ENCODE data around the gene KLK12. TPM values are rescaled to one million over a fixed set of nuclear protein-coding genes. Genes with fewer than 3 reads are reported as not detected.

Gene KLK12
- total RNA-seq, 1 experiment from 2014 or later: not detected

DNA sequence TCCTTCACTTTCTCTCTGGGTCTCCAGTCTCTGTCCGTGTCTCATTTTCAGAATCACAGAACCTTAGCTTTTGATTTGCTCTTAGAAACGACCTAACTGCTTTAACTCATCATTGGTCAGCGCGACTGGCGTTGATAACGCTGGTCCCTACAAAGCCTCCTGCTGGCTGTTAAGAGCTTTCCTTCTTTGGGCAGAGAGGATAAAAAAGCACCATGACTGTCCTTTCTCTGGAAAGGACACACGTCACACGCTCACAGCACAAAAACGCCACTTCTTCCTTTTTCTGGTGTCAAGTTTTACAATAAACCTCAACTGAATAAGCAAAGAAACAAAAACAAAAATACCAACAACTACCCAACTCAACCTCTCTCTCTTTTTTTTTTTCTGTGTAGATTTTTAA lies 1.7 kb upstream of the KLK12 start:
- no peak overlapping the region for H3K23ac ChIP-seq (ENCODE audit: insufficient read length, low read depth, low read length)
- H3K27ac Mint-ChIP-seq: no peak overlapping the region; a peak in 1 of 7 replicates
- no peak overlapping the region for H2BK5ac ChIP-seq (ENCODE audit: insufficient read length, low read length)
- H3K9me3 Mint-ChIP-seq: no peaks in the 10 kb centered on the region
- peak; percentile 34; the same call in 2 of the 3 replicates for TF ChIP-seq CTCF (conservative IDR thresholded peaks at IDR 0.05)
- no peak overlapping the region for H3K56ac ChIP-seq (ENCODE audit: insufficient read length, low read depth, low read length)
- no peaks in the 10 kb centered on the region for H3K36me3 Mint-ChIP-seq (ENCODE audit: insufficient read depth in 1 of 3, low read depth in 3 of 3)
- no peaks in the 10 kb centered on the region for H3K27me3 ChIP-seq (ENCODE audit: insufficient read depth, low read length)
- DNase-seq: no peak
- no peak overlapping the region for H2BK12ac ChIP-seq (ENCODE audit: insufficient read length, low read depth, low read length)
- H3K9me3 ChIP-seq (ENCODE audit: control insufficient read depth, low read depth, low read length): no peaks in the 10 kb centered on the region
- no peaks in the 10 kb centered on the region; the same call in 1 of the 2 replicates for H3K4me1 ChIP-seq (ENCODE audit: insufficient read depth, low read length)
- no peaks in the 10 kb centered on the region for H3K79me2 ChIP-seq (ENCODE audit: insufficient read depth, low read length)
- no peak overlapping the region for H2AFZ ChIP-seq (ENCODE audit: low read length)
- no peak overlapping the region for H3K14ac ChIP-seq (ENCODE audit: insufficient read depth, low read length)
- no CpG with 5 or more reads among the region's 9 CpGs for WGBS (ENCODE audit: extremely low coverage, insufficient read length, low lambda C conversion rate)
- H3K27ac ChIP-seq (ENCODE audit: insufficient read length, low read depth, low read length): no peak overlapping the region
- H2BK120ac ChIP-seq (ENCODE audit: low read depth, low read length, poor library complexity, severe bottlenecking): no peak overlapping the region
- H3K4me3 Mint-ChIP-seq: no peak overlapping the region
- H2BK15ac ChIP-seq (ENCODE audit: low read depth, low read length): no peak overlapping the region
- no peak overlapping the region for H3K4ac ChIP-seq (ENCODE audit: low read depth, low read length)
- no peaks in the 10 kb centered on the region for H4K20me1 ChIP-seq (ENCODE audit: control insufficient read depth, insufficient read depth, insufficient read length)
- no peak overlapping the region for H2BK20ac ChIP-seq (ENCODE audit: low read depth, low read length, poor library complexity, severe bottlenecking)
- H3K23me2 ChIP-seq (ENCODE audit: insufficient read length, low read depth, low read length, poor library complexity, severe bottlenecking): no peaks in the 10 kb centered on the region
- H3K9ac ChIP-seq (ENCODE audit: extremely low read depth, insufficient read length, low read length): no peak overlapping the region
- no peaks in the 10 kb centered on the region for H3K79me1 ChIP-seq (ENCODE audit: insufficient read depth, low read depth, low read length, poor library complexity, severe bottlenecking)
- H3K27me3 Mint-ChIP-seq (ENCODE audit: low read depth): peaks cover 18% of the 10 kb centered on the region
- no peak overlapping the region for H4K8ac ChIP-seq (replicated peaks; ENCODE audit: insufficient read length, low read depth, low read length)
- H3K18ac ChIP-seq (ENCODE audit: insufficient read length, low read depth, low read length): no peak overlapping the region
- H4K91ac ChIP-seq (ENCODE audit: insufficient read length, low read depth, low read length): no peak overlapping the region
- H3K4me1 Mint-ChIP-seq: peaks cover 17 to 19% of the 10 kb centered on the region in 2 experiments
- no peak overlapping the region for H4K5ac ChIP-seq (ENCODE audit: insufficient read length, low read depth, low read length)
- no peak overlapping the region for H2AK5ac ChIP-seq (ENCODE audit: insufficient read length, low read length)
- H3K4me2 ChIP-seq (ENCODE audit: insufficient read depth, insufficient read length, low read length): no peak overlapping the region
- H3T11ph ChIP-seq (ENCODE audit: low read length): no peak overlapping the region
